Pancreas (tissue), 10 donors: ENCODE results near the gene HOXD13. TPM values are rescaled to one million over a fixed set of nuclear protein-coding genes. Genes with fewer than 3 reads are reported as not detected.

ENCODE experiments used
- ATAC-seq, 4 donors: fragments of 200-7000 bp; cut with Tn5 transposase; one replicate each; pipeline versions ENCODE4 v1.8.0 to v1.9.1; 2020; ENCODE audit warnings: mild to moderate bottlenecking in 4 of 4, moderate library complexity in 4 of 4
- DNase-seq, 6 donors: peaks; one replicate each; pipeline ENCODE4 v3.0.0-alpha.2; 2020
- FAIRE-seq: peaks from 2 replicates; lab custom pipeline; 2012; peaks lifted over from hg19 to GRCh38; lab: Jason Lieb, UNC
- H3K27ac ChIP-seq, 4 donors: fragments of 200-600 bp; sonication (generic); 1 replicate in 3 of 4; 2 replicates in 1 of 4; pipeline versions ENCODE4 v1.5.0 to v1.8.0; 2020
- H3K27me3 ChIP-seq, 4 donors: fragments of 200-600 bp; one replicate each; pipeline ENCODE4 v1.8.0; 2021
- H3K36me3 ChIP-seq, 3 donors: fragments of 200-600 bp; sonication (generic) in 1 of 3; one replicate each; pipeline versions ENCODE4 v1.5.0 to v1.8.0; 2020 to 2021
- H3K4me1 ChIP-seq, 3 donors: fragments of 200-600 bp; one replicate each; pipeline ENCODE4 v1.8.0; 2021
- H3K4me3 ChIP-seq, 4 donors: fragments of 200-600 bp; sonication (generic) in 2 of 4; one replicate each; pipeline versions ENCODE4 v1.5.0 to v1.8.0; 2020 to 2021
- H3K9me3 ChIP-seq, 4 donors: fragments of 200-600 bp; one replicate each; pipeline ENCODE4 v1.8.0; 2021
- CTCF ChIP-seq, 4 donors: fragments of 200-600 bp; sonication (generic) in 3 of 4; IDR thresholded peaks; one replicate each; pipeline versions ENCODE4 v1.5.0 to v1.8.0; 2021; ENCODE audit warnings: antibody characterized with exemption in 4 of 4
- WGBS, 2 donors: extraction: QIAGEN DNeasy Blood & Tissue Kit; methylation state at CpG; one replicate each; pipeline ENCODE4 v1.1.7; 2013; 5-methylcytosine and 5-hydroxymethylcytosine counted together
- intact Hi-C, 3 donors: fragments of 100-400 bp; cut with DNase I; formaldehyde crosslinking; loops; one replicate each; pipeline versions ENCODE4 v1.11.1 to v1.14.2; 2022
- polyA plus RNA-seq, 2 donors: library from polyadenylated mRNA; stranded (reverse); fragments of 200-250 nt; gene quantifications; one replicate each; pipeline ENCODE4 v1.2.3, GENCODE V29; 2013
- total RNA-seq, 6 donors: library from RNA; stranded (reverse); fragmentation: NEBNext Ultra II Directional in 4 of 6; extraction: Animal tissue kit (Norgen Biotek cat#: 25700) in 4 of 6; gene quantifications; one replicate each; pipeline versions ENCODE4 v1.2.1 to v1.2.4, GENCODE V29; 2021 to 2023
- donor health status: healthy with polysubstance abuse.
- donor health status: DM: no; HTN: no; CAD: no; lungs with moderate emphysema.
- donor health status: DM: no; HTN: no; CAD: no.
- donor health status: control.
- donor health status: control.
- donor health status: Bipolar disorder and iron deficiency.
- donor health status: DM: yes; HTN: yes; CAD: no.
- donor health status: DM: no; HTN: no; CAD: no.
- donor health status: DM: no; HTN: no; CAD: no.
- donor health status: DM: yes; HTN: yes; CAD: no.

The HOXD13 gene
- total and polyA plus RNA-seq, 8 donors: not detected

- WGBS, 2 donors: 3 to 6% methylated on average over 62 to 64 of the region's 64 CpGs
- peaks cover 0 to 8% (median 5%) of the 10 kb centered on the region in 3 donors for H3K4me1 ChIP-seq
- no peaks in the 10 kb centered on the region for H3K9me3 ChIP-seq
- peak within 1 kb of the TSS in 1 of 4 donors; percentile 28 for H3K27ac ChIP-seq
- no peak for FAIRE-seq
- ATAC-seq: peak in 3 of 4 donors; percentile 39 to 52 (median 42)
- intact Hi-C loops: loop anchor here in 2 of 3 donors (5.0 to 10.0 kb wide), 4 partner anchors 508 to 1016 kb away; no protein-coding TSS in a partner anchor
- DNase-seq: peak in 1 of 6 donors; percentile 62
- H3K36me3 ChIP-seq: no peaks in the 10 kb centered on the region
- no peak for TF ChIP-seq CTCF (IDR thresholded peaks at IDR 0.05)
- H3K27me3 ChIP-seq: peaks cover 12 to 87% (median 36%) of the 10 kb centered on the region in 4 donors
- peak within 1 kb of the TSS in 2 of 4 donors; percentile 16 to 39 for H3K4me3 ChIP-seq
Measured at GRCh38 chr2:176128982-176129796, 36.7 kb downstream of the HOXD13 start, which contains the start of gene HOXD8. Gene HOXD8, plus strand, starts transcription at chr2:176129705. Its CDS starts 662 bp downstream, at chr2:176130367.

- intact Hi-C loops: loop anchor here (5.0 to 10.0 kb wide), 6 partner anchors 325 to 1015 kb away; no protein-coding TSS in a partner anchor
- H3K9me3 ChIP-seq: no peaks in the 10 kb centered on the region
- no peaks in the 10 kb centered on the region for H3K36me3 ChIP-seq
- ATAC-seq: peak in 1 of 4 donors; percentile 16
- TF ChIP-seq CTCF (IDR thresholded peaks at IDR 0.05): no peak
- H3K27me3 ChIP-seq: peaks cover 9 to 86% (median 37%) of the 10 kb centered on the region in 4 donors
- H3K27ac ChIP-seq: no peak overlapping the region
- WGBS, 2 donors: 2 to 5% methylated on average over 42 to 43 of the region's 43 CpGs
- no peak for DNase-seq
- peak overlapping the region in 2 of 4 donors; percentile 16 to 39 for H3K4me3 ChIP-seq
- peaks cover 0 to 8% (median 5%) of the 10 kb centered on the region in 3 donors for H3K4me1 ChIP-seq
- no peak for FAIRE-seq
Measured at GRCh38 chr2:176129813-176130146, 37.3 kb downstream of the HOXD13 start.

- WGBS, 2 donors: 4 to 6% methylated on average over 58 to 100 of the region's 100 CpGs
- peak overlapping the region in 2 of 4 donors; percentile 16 to 39 for H3K4me3 ChIP-seq
- H3K27ac ChIP-seq: peak overlapping the region in 1 of 4 donors; percentile 28
- H3K27me3 ChIP-seq: peaks cover 8 to 80% (median 35%) of the 10 kb centered on the region in 4 donors
- DNase-seq: peak in 2 of 6 donors; percentile 61 to 72
- no peak for TF ChIP-seq CTCF (IDR thresholded peaks at IDR 0.05)
- no peaks in the 10 kb centered on the region for H3K36me3 ChIP-seq
- no peaks in the 10 kb centered on the region for H3K9me3 ChIP-seq
- peaks cover 0 to 8% (median 5%) of the 10 kb centered on the region in 3 donors for H3K4me1 ChIP-seq
- intact Hi-C loops: loop anchor here in 2 of 3 donors (10.0 kb wide), 2 partner anchors 324 to 434 kb away; no protein-coding TSS in a partner anchor
- FAIRE-seq: no peak
- peak in 1 of 4 donors; percentile 23 for ATAC-seq
Measured at GRCh38 chr2:176130147-176130956, 37.8 kb downstream of the HOXD13 start.

GRCh38 chr2:176130957-176131847 is 38.7 kb downstream of the HOXD13 start:
- H3K4me3 ChIP-seq: peak overlapping the region in 1 of 4 donors; percentile 39
- no peak for DNase-seq

More at GRCh38 chr2:176130957-176131847, 38.7 kb downstream of the HOXD13 start:
- no peak for ATAC-seq
- no peak for TF ChIP-seq CTCF (IDR thresholded peaks at IDR 0.05)
- Histone ChIP-seq H3K36me3 (no peaks in the 10 kb centered on the region), H3K27me3 (peaks cover 8 to 75% (median 32%) of the 10 kb centered on the region in 4 donors), H3K4me1 (peaks cover 0 to 8% (median 5%) of the 10 kb centered on the region in 3 donors), H3K9me3 (no peaks in the 10 kb centered on the region), H3K27ac (no peak overlapping the region)
- WGBS, 2 donors: 13 to 14% methylated on average over 15 of the region's 15 CpGs
- intact Hi-C loops: loop anchor here in 2 of 3 donors (10.0 kb wide), 2 partner anchors 324 to 434 kb away; no protein-coding TSS in a partner anchor
- FAIRE-seq: no peak
